HG02759 (cell line): ENCODE measurements around the gene MARVELD3.
"Not testable (repeated sequence)": the region's sequence is repeated elsewhere in the genome, so short reads cannot be mapped to it uniquely, and the experiment has no call there.

Experiments used
- ATAC-seq: cut with Tn5 transposase; IDR thresholded peaks from one replicate; pipeline ENCODE4 v1.9.1; 2021; ENCODE audit warnings: mild to moderate bottlenecking, moderate library complexity; ENCODE audit not compliant: unreplicated experiment

The MARVELD3 gene

GRCh38 chr16:71670537-71670936 is 44.6 kb downstream of the MARVELD3 start:
- ATAC-seq = no peak

DNA sequence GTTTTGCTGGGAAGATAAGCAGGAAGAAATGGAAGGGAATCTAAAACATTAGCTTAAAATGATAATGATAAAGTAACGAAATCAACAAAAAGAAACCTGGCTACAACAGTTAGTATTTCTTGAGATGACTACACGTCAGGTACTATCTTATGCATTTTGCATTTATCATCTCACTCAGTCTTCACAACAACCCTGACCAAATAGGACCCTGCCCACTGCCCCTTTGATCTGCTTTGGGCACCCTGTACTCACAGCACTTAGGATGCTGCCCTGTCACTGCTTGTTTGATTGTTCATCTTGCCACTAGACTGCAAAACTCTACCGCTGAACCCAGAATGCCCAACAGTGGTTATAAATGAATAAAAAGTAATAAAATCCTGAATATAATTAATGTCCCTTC is 45.2 kb downstream of the MARVELD3 start:
- ATAC-seq = no peak

DNA sequence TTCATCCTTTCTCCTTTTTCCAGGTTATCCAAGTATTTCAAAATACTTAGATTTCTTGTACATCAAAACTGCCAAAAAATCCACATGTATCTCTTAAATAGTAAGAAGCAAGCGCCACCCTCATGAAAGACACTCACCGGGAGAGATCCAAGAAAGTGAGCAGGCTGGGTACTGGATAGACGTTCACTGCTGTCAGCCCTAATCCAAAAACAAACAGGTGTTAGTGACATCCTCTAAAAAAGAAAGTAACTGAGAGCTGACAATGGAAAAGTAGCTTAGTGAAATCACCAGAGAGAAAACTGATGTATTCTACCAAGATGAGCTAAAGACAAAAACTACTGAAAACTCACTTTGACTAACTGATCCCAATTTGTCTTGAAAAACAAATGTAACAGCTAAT is 46.1 kb downstream of the MARVELD3 start:
- no peak for ATAC-seq

DNA sequence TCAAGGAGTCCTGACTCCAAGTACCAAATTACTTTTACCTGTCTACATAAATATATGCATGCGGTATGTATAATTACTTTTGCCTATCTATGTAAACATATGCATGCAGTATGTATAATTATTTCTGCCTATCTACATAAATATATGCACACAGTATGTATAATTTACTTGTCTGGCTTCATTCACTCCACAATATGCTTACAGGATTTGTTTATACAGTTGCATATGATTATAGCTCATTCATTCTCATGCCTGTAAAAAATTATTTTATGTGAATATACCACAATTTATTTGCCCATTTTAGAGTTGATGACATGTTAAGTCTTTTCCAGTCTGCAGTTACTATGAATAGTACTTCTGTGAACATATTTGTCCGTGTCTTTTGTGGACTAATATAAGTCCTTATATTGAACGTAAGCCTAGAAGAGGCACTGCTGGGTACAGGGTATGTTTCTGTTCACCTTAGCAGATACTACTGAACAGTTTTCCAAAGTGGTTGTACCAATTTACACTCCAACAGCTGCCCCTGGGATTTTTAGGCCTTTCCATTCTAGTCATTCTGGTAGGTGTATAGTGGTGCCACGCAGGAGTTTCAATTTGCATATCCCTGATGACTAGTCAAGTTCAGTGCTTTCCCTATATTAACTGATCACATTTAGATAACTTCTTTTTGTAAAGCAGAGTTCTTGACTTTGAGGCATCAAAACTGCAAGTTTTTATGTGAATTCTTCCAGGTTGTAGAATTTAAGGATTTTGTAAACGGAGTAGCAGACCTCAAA is 47.0 kb downstream of the MARVELD3 start:
- ATAC-seq = no peak

DNA sequence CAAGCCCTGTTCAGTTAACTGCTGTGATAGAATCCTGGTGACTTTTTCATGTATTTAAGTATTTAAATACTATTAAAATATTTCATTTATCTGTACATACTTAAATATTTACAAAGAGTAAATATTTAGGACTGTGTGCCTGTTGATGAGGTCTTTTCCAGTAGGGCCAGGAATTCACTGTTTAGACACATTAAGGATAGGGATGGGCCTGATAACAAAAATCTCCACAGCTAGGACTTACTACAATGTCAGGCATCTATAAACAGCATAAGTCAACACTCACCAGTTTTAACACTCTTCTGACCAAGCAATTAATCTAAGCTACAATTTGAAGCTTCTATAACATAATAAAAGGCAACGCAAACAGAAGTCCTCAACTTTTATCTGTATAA is 47.6 kb downstream of the MARVELD3 start:
- ATAC-seq = no peak

DNA sequence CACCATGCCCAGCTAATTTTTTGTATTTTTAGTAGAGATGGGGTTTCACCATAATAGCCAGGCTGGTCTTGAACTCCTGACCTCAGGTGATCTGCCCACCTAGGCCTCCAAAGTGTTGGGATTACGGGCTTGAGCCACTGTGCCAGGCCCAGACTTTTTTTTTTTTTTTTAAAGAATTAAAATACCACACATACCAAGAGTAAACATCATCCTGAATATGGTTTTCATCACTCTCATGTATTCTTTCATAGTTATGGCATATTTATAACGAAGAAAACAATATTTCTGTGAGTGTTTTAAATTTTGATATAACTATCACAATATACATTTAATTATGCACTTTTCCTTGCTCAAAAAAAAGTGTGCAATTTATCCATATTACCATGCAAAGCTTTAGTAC is 48.2 kb downstream of the MARVELD3 start:
- ATAC-seq = no peak

DNA sequence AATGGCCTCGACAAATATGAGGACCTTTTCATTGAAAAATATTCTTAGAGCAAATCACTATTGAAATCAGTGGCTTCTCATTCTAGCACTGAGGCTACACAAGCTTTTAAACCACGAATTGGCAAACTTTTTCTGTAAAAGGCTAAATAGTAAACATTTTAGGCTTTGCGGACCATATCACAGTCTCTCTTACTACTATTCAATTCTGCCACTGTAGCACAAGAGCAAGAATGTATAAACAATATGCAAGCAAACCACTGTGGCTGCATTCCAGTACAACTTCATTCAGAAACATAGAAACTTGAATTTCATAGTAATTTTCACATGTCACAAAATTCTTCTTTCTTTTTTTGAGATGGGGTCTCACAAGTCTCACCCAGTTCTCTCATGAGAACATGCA is 49.4 kb downstream of the MARVELD3 start:
- no peak for ATAC-seq

DNA sequence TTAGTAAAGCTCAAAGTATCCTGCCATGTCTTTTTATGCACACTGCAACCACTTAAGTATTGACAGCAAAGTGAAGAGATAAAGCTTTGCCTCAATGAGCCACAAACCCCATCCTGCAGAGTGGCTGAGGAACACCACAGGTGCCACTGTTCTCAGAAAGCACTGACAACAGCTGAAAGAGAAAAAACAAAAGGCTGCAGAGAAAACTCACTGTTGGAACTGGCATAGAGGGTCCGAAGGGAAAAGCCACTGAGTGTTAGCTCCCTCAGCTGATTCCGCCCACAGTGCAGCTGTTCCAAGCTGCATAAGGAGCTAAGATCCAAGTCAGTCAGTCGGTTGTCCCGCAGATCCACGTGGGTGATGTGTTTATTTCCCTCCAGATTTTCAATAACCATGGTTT is 50.3 kb downstream of the MARVELD3 start:
- no peak for ATAC-seq

DNA sequence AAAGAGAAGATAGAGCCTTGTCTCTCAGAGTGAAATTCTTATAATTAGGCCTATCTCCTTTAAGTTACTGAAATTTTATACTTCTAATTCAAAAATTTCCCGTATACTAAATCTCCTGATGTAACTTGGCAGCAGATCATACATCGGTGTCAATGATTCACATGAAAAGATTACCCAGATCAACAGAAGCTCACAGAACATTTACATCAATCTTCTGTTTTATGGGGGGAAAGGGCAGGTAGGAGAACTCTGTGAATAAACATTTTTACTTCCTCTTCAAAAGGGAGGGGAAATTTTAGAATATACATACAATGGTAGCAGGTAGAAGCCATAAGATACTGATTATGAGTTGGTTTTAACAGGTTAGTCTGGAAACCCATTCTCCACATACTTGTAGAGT is 55.4 kb downstream of the MARVELD3 start:
- no peak for ATAC-seq

GRCh38 chr16:71684280-71684679 is 58.3 kb downstream of the MARVELD3 start:
- ATAC-seq = not testable (repeated sequence)
